HepG2 (cell line): Measurements from ENCODE around the gene CCL17. TPM values are rescaled to one million over a fixed set of nuclear protein-coding genes. Genes with fewer than 3 reads are reported as not detected.
A peak's percentile ranks its signal among the peaks of the same experiment; 100 is the strongest.

Experiments
- ATAC-seq: fragments of 200-7000 bp; cut with Tn5 transposase; 3 replicates; pipeline ENCODE4 v1.9.1; 2020; ENCODE audit warnings: mild to moderate bottlenecking, moderate library complexity
- BruUV-seq: library from RNA; stranded (reverse); fragments of 400-500 nt; replicated peaks from 2 replicates; lab custom pipeline; 2021; lab: Mats Ljungman, UMichigan
- CTCF ChIA-PET: fragments of 300-600 bp; formaldehyde crosslinking; extraction: SDS; loops from one replicate; lab custom pipeline; 2021; ENCODE audit warnings: low total read pairs, inconsistent platforms, low intra/inter-chr PET ratio; lab: Yijun Ruan, JAX
- POLR2A ChIA-PET: fragments of 350-600 bp; sonication (Branson Sonifier 250); formaldehyde crosslinking; loops from one replicate; lab custom pipeline; 2020; ENCODE audit warnings: antibody characterized with exemption, inconsistent platforms; lab: Yijun Ruan, JAX
- DNase-seq: peaks from one replicate; pipeline ENCODE4 v3.0.0-alpha.2; 2015; ENCODE audit warnings: low spot score
- FAIRE-seq: peaks from 3 replicates; lab custom pipeline; 2011; peaks lifted over from hg19 to GRCh38; lab: Jason Lieb, UNC
- H2AFZ ChIP-seq: one replicate; pipeline ENCODE4 v1.6.1; 2011; ENCODE audit warnings: low read length, inconsistent platforms
- H3K27ac ChIP-seq: fragments of 300-600 bp; 3 replicates; pipeline ENCODE4 v1.8.0; 2011; ENCODE audit warnings: mixed run types, mild to moderate bottlenecking, mixed read lengths, low read length, inconsistent platforms; ENCODE audit not compliant: insufficient read depth; ENCODE audit errors: extremely low read length
- H3K27me3 ChIP-seq, 2 experiments: fragments of 200-600 bp in 1 of 2; 2 replicates in 1 of 2; 3 replicates in 1 of 2; pipeline versions ENCODE4 v1.6.0 to v1.8.0; 2011; ENCODE audit warnings: low read length in 2 of 2, mild to moderate bottlenecking in 2 of 2, moderate library complexity in 2 of 2, inconsistent platforms in 1 of 2; ENCODE audit not compliant: insufficient read depth in 2 of 2, control insufficient read depth in 1 of 2
- H3K36me3 ChIP-seq, 2 experiments: fragments of 200-600 bp in 1 of 2; replicated peaks in 1 of 2; 2 replicates in 1 of 2; 3 replicates in 1 of 2; pipeline versions ENCODE4 v1.5.1 to v1.8.0; 2011; ENCODE audit warnings: low read length in 2 of 2, inconsistent platforms in 1 of 2; ENCODE audit not compliant: insufficient read depth in 2 of 2, control insufficient read depth in 1 of 2
- H3K4me1 ChIP-seq: 2 replicates; pipeline ENCODE4 v1.5.1; 2012; ENCODE audit warnings: low read length, inconsistent platforms; ENCODE audit not compliant: insufficient read depth
- H3K4me2 ChIP-seq: 2 replicates; pipeline ENCODE4 v1.6.0; 2011; ENCODE audit warnings: low read depth, low read length, inconsistent platforms
- H3K4me3 ChIP-seq, 3 experiments: fragments of 200-600 bp in 1 of 3; sonication (generic), shearing (Covaris generic) in 1 of 3; replicated peaks in 1 of 3; 2 replicates each; pipeline ENCODE4 v1.5.1; 2011 to 2016; ENCODE audit warnings: low read length in 3 of 3, inconsistent platforms in 2 of 3, low read depth in 2 of 3, mild to moderate bottlenecking in 2 of 3, control low read depth in 1 of 3, mixed read lengths in 1 of 3; ENCODE audit not compliant: insufficient read depth in 1 of 3
- H3K79me2 ChIP-seq: one replicate; pipeline ENCODE4 v1.6.1; 2011; ENCODE audit warnings: low read length, inconsistent platforms; ENCODE audit not compliant: insufficient read depth
- H3K9ac ChIP-seq: 2 replicates; pipeline ENCODE4 v1.6.0; 2011; ENCODE audit warnings: mild to moderate bottlenecking, low read depth, low read length, inconsistent platforms; ENCODE audit not compliant: insufficient read depth
- H3K9me3 ChIP-seq: 2 replicates; pipeline ENCODE4 v1.5.1; 2012; ENCODE audit warnings: mild to moderate bottlenecking, low read length
- H4K20me1 ChIP-seq: 2 replicates; pipeline ENCODE4 v1.6.0; 2011; ENCODE audit warnings: inconsistent platforms, mild to moderate bottlenecking, low read length, moderate library complexity; ENCODE audit not compliant: insufficient read depth
- CSRNP2 ChIP-seq: sonication (generic); formaldehyde crosslinking; conservative IDR thresholded peaks from 2 replicates; pipeline ENCODE4 v1.8.0; 2022; ENCODE audit warnings: low read depth, missing genetic modification reagents
- GZF1 ChIP-seq: sonication (generic); formaldehyde crosslinking; IDR thresholded peaks from 2 replicates; pipeline ENCODE4 v1.5.1; 2020; ENCODE audit warnings: mild to moderate bottlenecking, missing genetic modification reagents
- NR2F2 ChIP-seq: IDR thresholded peaks from 2 replicates; pipeline ENCODE4 v1.6.1; 2012; ENCODE audit warnings: low read depth, inconsistent platforms, borderline replicate concordance
- PHF20 ChIP-seq: sonication (generic); formaldehyde crosslinking; IDR thresholded peaks from 2 replicates; pipeline ENCODE4 v1.5.0; 2020; ENCODE audit warnings: mild to moderate bottlenecking, missing genetic modification reagents
- SP140L ChIP-seq: sonication (generic); formaldehyde crosslinking; IDR thresholded peaks from 2 replicates; pipeline ENCODE4 v1.4.0; 2020; ENCODE audit warnings: missing genetic modification reagents, borderline replicate concordance
- USF2 ChIP-seq, 2 experiments: sonication (generic) in 1 of 2; formaldehyde crosslinking in 1 of 2; IDR thresholded peaks; 2 replicates each; pipeline versions ENCODE4 v1.5.1 to v1.6.1; 2011 to 2020; ENCODE audit warnings: borderline replicate concordance in 1 of 2, low read depth in 1 of 2, low read length in 1 of 2, mild to moderate bottlenecking in 1 of 2, missing genetic modification reagents in 1 of 2, moderate library complexity in 1 of 2
- YEATS2 ChIP-seq: sonication (generic); formaldehyde crosslinking; IDR thresholded peaks from 2 replicates; pipeline ENCODE4 v1.4.0; 2020; ENCODE audit warnings: missing genetic modification reagents, borderline replicate concordance
- ZNF12 ChIP-seq: sonication (generic); formaldehyde crosslinking; IDR thresholded peaks from 2 replicates; pipeline ENCODE4 v1.5.0; 2020; ENCODE audit warnings: missing genetic modification reagents
- WGBS: methylation state at CpG from one replicate; pipeline ENCODE4 v1.1.6; 2017; ENCODE audit warnings: low lambda C conversion rate; 5-methylcytosine and 5-hydroxymethylcytosine counted together
- in situ Hi-C: cut with HindIII; loops from 2 replicates; pipeline ENCODE4 v1.10.0; 2017; ENCODE audit warnings: low pct_unique_long_range_greater_than_20kb; ENCODE audit not compliant: extremely low pct_ligation_motif_present
- intact Hi-C: fragments of 100-400 bp; cut with micrococcal nuclease; formaldehyde crosslinking; loops from one replicate; pipeline ENCODE4 v1.10.0; 2022; ENCODE audit not compliant: unreplicated experiment
- polyA plus RNA-seq, 8 experiments: library from polyadenylated mRNA; depleted of rRNA in 3 of 8; stranded (reverse) in 7 of 8; unstranded in 1 of 8; fragments of >200 nt; fragmentation: Illumina TruSeq in 4 of 8; extraction: Trizol in 4 of 8; gene quantifications; 2 replicates each; pipeline versions ENCODE4 v1.2.1 to v1.2.3, GENCODE V29; 2011 to 2016; ENCODE audit warnings: low read depth in 4 of 8, missing spikeins in 1 of 8, mixed read lengths in 1 of 8; ENCODE audit not compliant: insufficient read depth in 1 of 8
- total RNA-seq, 5 experiments: library from RNA; depleted of rRNA; stranded (reverse); fragments of >200 nt; fragmentation: Illumina TruSeq; extraction: Trizol; gene quantifications; 2 replicates each; pipeline ENCODE4 v1.2.3, GENCODE V29; 2016; ENCODE audit warnings: low read depth in 1 of 5

CCL17 gene
- total and polyA plus RNA-seq, 2 of the 13 experiments (the other 11 are each of a cell fraction or from before 2014, with no cell fraction given): not detected

GRCh38 chr16:57391300-57391699, 13.3 kb upstream of the CCL17 start:
- no peak for FAIRE-seq
- H3K36me3 ChIP-seq: no peaks in the 10 kb centered on the region
- POLR2A ChIA-PET: interaction anchor here (3.0 kb wide), 1 partner anchor 19 kb away, joined by 9 read pairs; the partner anchor contains the start of gene CX3CL1

GRCh38 chr16:57391708-57392107, 12.9 kb upstream of the CCL17 start:
- DNase-seq (no peak), ATAC-seq (no peak)
- POLR2A ChIA-PET: interaction anchor here (3.0 kb wide), 1 partner anchor 19 kb away, joined by 9 read pairs; the partner anchor contains the start of gene CX3CL1
- CTCF ChIA-PET: no interaction called here
- Histone ChIP-seq H3K4me2 (no peak overlapping the region), H3K79me2 (no peaks in the 10 kb centered on the region), H3K4me1 (peaks cover 22% of the 10 kb centered on the region; the same call in 1 of the 2 replicates), H3K36me3 (no peaks in the 10 kb centered on the region), H3K27me3 (peaks cover 4 to 12% of the 10 kb centered on the region in 2 experiments; a peak in 4 of 5 replicates), H3K9ac (no peak overlapping the region), H3K4me3 (no peak overlapping the region)
- no TSS peak for BruUV-seq
- no peak for TF ChIP-seq YEATS2 (CRISPR knock-in tag)
- no peak for TF ChIP-seq CSRNP2 (CRISPR knock-in tag)
- no peak for TF ChIP-seq PHF20 (CRISPR knock-in tag)
- TF ChIP-seq SP140L: no peak
- TF ChIP-seq GZF1 (CRISPR knock-in tag): no peak
- no peak for TF ChIP-seq NR2F2
- TF ChIP-seq, all 625 proteins: peak for 0
- H4K20me1 ChIP-seq: no peaks in the 10 kb centered on the region
- FAIRE-seq: no peak
- H3K9me3 ChIP-seq: no peaks in the 10 kb centered on the region
- no peak overlapping the region for H2AFZ ChIP-seq
- H3K27ac ChIP-seq: no peak overlapping the region
- in situ Hi-C loops: no loop called here
- intact Hi-C loops: no loop called here
- 46% methylated on average over 5 of the region's 5 CpGs for WGBS

More at GRCh38 chr16:57391300-57391699, 13.3 kb upstream of the CCL17 start:
- Histone ChIP-seq H4K20me1 (no peaks in the 10 kb centered on the region), H3K9me3 (no peaks in the 10 kb centered on the region), H3K4me3 (no peak overlapping the region), H2AFZ (no peak overlapping the region), H3K27ac (no peak overlapping the region), H3K27me3 (peaks cover 4 to 12% of the 10 kb centered on the region in 2 experiments; a peak in 4 of 5 replicates), H3K4me2 (no peak overlapping the region), H3K4me1 (peaks cover 26% of the 10 kb centered on the region; the same call in 1 of the 2 replicates), H3K79me2 (no peaks in the 10 kb centered on the region), H3K9ac (no peak overlapping the region)
- TF ChIP-seq ZNF12 (CRISPR knock-in tag): peak; percentile 97
- no peak for TF ChIP-seq USF2 (IDR thresholded peaks at IDR 0.05; ENCODE audit: low read depth, low read length)
- no peak for TF ChIP-seq USF2 (CRISPR knock-in tag; IDR thresholded peaks at IDR 0.05; ENCODE audit: borderline replicate concordance)
- no peak for ATAC-seq
- BruUV-seq: no TSS peak
- in situ Hi-C loops: no loop called here
- CTCF ChIA-PET: no interaction called here
- DNase-seq: no peak
- intact Hi-C loops: no loop called here
- WGBS: 55% methylated on average over 4 of the region's 4 CpGs
